Measurements from ENCODE around the gene AKAP13.

Gene AKAP13

GRCh38 chr15:85752491-85752961 is 372.1 kb downstream of the AKAP13 start:
- DNase-seq (ENCODE audit: low read depth, low spot score): no peak

- DNase-seq (ENCODE audit: low read depth, low spot score): no peak
Measured at GRCh38 chr15:85753261-85753660, 372.9 kb downstream of the AKAP13 start.

DNA sequence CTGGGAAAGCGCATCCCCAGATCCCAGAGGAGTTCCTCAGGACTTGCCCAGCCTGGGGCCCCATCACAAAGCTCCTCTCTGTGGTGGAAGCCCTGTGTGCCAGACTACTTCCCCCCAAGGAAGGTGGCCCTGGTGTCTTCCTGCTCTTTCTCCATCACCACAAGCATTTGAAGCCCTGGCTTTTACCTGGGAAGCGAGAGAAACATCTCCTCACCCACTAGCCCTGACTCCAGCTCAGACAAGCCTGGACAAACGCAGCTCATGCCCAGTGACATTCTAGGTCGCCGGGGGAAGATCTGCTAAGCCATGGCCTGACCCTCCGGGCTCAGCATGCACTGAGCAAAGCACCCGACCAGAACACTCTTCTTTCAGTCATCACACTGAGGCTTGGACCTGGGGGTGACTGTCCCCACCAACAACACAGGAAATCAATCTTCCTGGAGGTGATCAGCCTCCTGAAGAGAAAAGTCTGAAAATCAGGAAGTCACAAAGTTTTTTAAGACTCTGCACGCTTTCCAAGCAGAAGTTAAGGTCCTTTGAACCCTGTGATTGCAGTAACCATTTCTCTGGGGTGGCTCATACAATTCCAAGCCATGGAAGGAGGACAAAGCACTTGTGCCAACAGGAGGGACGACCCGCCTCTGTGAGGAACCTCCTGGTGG is 373.5 kb downstream of the AKAP13 start:
- no peak for DNase-seq (ENCODE audit: low read depth, low spot score)

DNA sequence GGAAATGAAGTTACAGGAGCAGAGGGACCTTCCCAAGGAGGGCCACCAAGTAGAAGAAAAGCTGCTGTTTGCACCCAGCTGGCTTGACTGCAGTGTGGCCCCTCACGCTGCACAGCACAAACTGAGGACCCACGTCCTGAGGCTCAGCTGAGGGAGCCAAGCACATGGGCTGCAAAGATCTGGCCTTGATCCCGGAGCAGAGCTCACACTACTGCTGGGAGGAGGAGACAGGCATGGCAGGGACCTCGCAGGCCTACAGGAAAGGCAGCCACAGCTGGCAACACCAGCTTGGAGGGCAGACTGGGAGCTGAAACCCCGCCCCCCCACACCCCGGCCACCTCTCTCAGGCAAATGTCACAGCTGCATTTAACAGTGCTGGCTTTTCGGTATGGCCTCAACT is 374.6 kb downstream of the AKAP13 start:
- no peak for DNase-seq (ENCODE audit: low read depth, low spot score)

DNA sequence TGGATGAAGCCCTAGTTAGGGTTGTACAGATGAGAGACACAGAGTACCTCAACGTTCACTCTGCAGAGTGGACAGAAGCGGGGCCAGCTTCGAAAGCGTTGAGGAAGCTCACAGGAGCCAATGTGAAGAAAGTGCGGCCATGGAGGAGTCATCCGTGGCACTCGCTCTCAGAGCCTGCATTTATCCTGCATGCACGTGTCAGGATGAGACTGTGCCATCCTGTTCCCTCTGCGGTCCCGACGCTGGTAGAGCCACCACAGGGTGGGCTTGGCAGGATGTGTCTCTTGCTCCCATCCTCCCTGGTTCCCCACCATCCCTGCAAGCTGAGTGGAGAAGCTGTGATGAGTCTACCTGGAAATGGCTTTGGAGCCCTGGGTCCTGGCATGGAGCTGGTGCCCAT is 375.1 kb downstream of the AKAP13 start:
- no peak for DNase-seq (ENCODE audit: low read depth, low spot score)

DNA sequence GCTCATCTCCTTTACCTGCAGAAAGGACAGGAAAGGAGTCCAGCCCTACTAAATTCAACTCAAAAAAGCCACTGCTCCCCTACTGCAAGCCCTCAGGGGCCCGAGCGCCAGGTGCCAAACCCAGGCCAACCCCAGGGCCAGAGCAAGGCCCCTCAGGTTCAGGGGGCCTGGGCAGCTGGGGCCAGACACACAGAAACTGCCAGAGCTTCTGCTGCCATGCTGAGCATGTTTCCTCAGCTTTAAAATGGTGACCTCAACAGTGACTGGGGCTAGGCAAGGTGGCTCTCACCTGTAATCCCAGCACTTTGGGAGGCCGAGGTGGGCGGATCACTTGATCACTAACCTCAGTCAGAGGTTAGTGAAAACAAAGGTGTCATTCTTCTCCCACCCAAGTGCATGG is 375.5 kb downstream of the AKAP13 start:
- no peak for DNase-seq (ENCODE audit: low read depth, low spot score)

DNA sequence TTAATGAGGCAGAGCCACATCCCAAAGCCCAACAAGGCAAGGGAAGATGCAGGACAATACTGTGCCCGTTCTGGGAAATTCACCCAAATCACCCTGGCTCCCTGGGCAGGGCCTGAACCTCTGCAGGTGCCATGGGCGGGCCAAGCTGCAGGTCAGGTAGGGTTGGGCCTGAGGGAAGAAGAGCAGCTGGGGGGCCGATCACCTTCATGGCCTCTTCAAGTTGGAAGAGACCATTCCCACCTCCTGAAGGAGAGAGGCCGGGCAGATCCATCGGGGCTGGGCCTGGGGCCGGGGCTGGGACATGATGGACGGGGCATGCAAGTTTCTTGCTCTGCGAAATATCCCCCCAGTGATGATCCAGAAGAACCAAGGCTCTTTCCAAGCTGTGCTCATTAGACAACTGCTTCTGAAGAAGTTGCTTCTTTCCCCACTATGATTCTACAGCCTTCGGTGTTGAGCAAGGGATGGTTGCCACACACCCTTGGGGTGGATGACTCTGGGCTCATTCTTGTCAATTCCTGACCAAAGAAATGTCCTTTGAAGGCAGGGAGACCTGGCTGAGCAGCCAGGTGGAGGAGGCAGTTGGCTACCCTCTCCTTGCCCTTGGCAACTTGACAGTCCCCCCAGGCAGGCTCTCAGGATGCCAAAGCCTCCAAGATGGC is 376.1 kb downstream of the AKAP13 start:
- DNase-seq (ENCODE audit: low read depth, low spot score): no peak

- DNase-seq (ENCODE audit: low read depth, low spot score): no peak
Measured at GRCh38 chr15:85757073-85757938, 376.9 kb downstream of the AKAP13 start.

GRCh38 chr15:85757939-85758654 is 377.7 kb downstream of the AKAP13 start:
- DNase-seq (ENCODE audit: low read depth, low spot score): no peak

GRCh38 chr15:85758655-85758978 is 378.2 kb downstream of the AKAP13 start:
- no peak for DNase-seq (ENCODE audit: low read depth, low spot score)

DNA sequence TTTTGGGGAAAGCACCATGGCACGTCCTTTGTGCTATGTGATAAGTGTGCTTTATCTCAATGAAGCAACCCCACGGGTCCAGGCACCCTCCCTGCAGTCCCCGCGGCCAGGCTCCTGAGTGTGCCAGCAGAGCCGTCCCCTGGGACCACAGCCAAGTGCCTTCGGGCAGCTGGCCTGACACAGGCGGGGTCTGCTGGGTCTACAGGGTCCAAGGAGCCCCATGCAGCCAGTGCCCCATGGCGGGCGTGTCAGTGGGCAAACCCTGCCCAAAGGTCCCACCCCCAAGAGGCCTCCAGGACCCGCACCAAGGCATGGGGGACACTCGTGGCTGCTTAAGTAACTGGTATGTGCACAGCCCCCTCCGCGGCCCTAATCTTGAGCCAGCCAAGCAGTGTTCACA is 379.0 kb downstream of the AKAP13 start:
- no peak for DNase-seq (ENCODE audit: low read depth, low spot score)

DNA sequence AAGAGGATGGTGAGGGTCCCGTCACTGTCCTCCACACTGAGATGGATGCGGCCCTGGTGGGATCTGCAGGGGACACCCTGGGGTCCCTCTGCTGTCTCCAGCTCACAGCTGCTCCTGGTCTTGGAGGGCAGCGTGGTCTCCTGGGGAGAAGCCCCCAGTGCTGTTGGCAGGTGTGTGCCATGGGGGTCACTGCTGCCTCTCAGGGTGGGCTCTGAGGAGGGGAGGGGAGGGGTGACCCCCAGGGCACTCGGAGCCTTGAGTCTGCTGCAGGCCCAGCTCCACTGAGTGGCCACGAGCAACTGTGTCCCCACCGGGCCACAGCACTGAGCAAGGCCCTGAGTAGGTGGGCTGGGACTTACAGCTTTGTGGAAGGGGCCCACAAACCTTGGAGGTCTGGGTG is 379.6 kb downstream of the AKAP13 start:
- DNase-seq (ENCODE audit: low read depth, low spot score): no peak

DNA sequence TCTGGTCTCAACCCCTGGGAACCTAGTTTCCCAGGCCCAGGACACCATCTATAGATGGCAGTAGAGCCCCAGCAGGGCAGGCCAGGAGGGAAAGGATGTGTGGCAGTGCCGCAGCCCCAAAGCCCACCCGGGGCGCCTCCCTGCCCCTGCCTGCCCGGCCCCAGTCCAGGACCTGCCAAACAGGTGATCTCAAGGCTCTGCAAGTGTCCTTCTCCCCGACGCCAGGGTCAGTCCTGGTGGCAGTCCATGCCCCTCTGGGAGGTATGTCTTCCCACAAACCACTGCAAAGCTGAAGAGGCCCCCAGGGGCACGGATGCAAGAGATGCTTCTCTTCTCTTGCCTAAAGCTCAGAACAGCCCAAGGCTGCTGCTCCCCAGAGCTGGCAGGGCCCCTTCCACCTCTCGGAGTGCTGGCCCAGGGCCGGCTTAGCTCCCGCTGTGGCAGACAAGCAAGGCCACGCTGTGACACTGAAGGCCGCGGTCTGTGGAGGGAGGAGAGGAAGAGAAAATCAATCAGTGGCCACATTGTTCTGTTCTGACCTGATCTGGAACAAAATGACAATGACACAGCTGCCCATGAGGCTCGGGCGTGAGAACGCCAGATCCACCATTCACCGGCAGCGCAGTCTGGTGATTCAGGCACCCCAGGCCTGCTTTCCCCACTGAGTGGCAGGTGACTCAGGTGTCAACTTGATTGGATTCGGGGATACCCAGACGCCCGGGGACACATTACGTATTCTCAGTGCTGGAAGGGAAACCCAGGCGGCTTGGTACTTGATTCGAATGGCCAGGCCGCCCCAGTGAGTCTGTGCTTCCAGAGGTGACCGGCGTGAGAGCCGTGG is 380.3 kb downstream of the AKAP13 start:
- DNase-seq (ENCODE audit: low read depth, low spot score): no peak

GRCh38 chr15:85761635-85762034 is 381.2 kb downstream of the AKAP13 start:
- DNase-seq (ENCODE audit: low read depth, low spot score): no peak

DNA sequence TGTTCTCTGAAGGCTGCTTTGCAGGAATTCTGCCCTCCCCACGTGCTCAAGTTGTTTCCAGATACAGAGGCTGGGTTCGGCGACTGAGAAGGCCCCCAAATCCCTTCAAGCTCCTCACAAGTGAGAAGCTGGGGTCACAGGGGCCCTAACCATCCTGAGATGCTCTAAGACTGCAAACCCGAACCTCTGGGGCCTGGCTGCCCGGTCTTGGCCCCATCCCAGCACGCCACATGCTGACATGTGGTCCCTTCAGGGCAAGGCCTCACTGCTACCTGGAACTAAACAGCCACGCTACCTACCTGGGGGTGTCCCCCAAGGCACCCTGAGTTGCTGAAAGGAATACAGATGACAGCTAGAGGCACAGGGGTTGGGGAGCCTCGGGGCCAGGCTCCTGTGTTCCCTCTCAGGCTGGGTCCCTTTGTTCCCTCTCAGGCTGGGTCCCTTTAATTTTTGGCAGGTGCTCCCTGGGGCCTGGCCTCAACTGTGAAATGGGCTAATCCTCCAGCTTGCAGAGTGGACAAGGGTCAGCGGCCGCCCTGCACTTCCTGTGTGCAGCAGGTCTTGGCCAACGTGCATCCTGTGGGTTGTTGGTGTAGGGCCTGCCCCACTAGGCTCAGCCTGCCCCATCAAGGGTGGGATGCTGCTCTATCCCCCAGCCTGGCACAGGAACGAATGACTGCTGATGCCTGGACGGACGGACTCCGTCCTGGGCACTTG is 381.8 kb downstream of the AKAP13 start:
- DNase-seq (ENCODE audit: low read depth, low spot score): no peak

- DNase-seq (ENCODE audit: low read depth, low spot score): no peak
Measured at GRCh38 chr15:85762756-85763127, 382.3 kb downstream of the AKAP13 start.

- DNase-seq (ENCODE audit: low read depth, low spot score): no peak
Measured at GRCh38 chr15:85763157-85763556, 382.8 kb downstream of the AKAP13 start.

DNA sequence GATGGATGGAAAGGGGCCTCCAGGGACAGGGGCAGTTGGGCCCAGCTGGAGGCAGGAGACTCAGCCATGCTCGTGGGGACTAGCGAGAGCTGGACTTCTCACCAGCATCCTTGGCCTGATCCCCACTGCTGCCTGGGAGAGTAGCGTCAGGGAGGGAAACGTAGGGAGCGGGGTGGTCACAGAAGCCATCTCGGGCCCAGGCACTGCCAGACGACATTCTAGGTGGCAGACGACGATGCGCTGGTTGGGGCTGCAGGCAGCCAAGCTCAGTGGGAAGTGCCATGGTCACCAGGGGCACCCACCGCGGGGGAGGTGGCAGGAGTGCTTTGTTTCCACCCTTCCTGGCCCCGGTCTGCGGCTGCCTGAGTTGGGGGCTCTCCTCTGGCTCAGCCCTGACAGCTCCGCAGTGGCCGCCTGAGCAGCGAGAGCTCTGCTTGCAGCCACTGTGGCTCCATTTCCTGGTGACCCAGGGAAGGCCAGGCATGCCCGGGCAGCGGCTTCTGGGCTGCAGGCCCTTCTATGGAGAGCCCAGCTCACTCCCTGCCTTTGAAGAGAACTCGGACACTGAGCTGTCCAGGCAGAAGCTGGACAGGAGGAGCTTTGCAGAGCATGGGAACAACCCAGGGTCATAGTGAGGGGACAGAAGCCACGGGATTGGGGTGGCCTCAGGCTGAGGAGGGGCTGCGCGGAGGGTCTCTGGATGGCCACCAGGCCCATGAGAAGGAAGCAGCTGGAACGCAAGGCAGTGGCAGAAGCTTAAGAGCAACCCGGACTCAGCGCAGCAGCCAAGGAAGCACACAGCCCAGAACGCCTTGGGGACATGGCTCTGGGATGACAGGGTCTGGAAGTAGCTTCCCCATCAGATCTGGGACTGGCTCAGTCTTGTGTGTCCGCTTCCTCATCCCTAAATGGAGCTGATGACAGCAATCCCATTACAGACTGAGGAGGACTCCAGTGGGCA is 383.6 kb downstream of the AKAP13 start:
- DNase-seq (ENCODE audit: low read depth, low spot score): no peak

DNA sequence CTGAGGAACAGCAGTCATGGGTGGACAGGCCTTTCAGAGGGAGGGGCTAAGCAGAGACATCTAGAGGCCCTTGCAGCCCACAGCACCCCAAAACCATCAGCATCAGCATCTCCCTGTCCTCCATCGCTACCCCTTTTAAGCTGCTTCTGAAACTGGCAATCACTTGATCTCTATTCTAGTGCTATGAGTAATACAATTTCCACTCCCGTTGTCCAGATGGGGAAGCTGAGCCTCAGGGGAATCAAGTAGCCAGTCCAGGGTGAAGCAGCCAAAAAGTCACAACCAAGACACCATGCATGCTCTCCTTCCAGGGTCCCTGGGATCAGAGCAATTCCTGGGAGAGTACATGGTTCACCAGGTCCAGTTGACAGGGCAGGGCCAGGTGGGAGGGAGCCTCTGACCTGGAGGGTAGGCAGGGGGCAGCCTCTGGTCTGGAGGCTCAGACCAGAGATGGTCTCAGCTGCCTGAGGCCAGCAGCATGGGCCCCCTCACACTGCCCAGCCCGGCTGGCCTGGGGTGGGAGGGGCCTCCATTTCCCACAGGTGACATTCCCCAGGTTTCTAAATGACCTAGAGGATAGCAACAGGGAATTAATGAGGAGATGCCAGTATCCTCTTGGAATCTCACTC is 384.4 kb downstream of the AKAP13 start:
- no peak for DNase-seq (ENCODE audit: low read depth, low spot score)
